Skeletal muscle cell (primary cell): ENCODE data around the gene PTPRN2.
"Not testable (repeated sequence)": the region's sequence is repeated elsewhere in the genome, so short reads cannot be mapped to it uniquely, and the experiment has no call there.

Experiments
- DNase-seq: peaks from one replicate; pipeline ENCODE4 v3.0.0-alpha.2; 2010; ENCODE audit warnings: low read depth
- H3K4me3 ChIP-seq: 2 replicates; pipeline ENCODE4 v1.5.1; 2011; ENCODE audit warnings: low read depth, mild to moderate bottlenecking, control low read depth, low read length, moderate library complexity

PTPRN2 gene

GRCh38 chr7:157952841-157953645 is 634.6 kb downstream of the PTPRN2 start:
- no peak for DNase-seq
- H3K4me3 ChIP-seq, result no peak overlapping the region

- DNase-seq, result no peak
- no peak overlapping the region for H3K4me3 ChIP-seq
Measured at GRCh38 chr7:157952050-157952667, 635.5 kb downstream of the PTPRN2 start.

- DNase-seq, result no peak
- no peak overlapping the region for H3K4me3 ChIP-seq
Measured at GRCh38 chr7:157951300-157952049, 636.1 kb downstream of the PTPRN2 start.

DNA sequence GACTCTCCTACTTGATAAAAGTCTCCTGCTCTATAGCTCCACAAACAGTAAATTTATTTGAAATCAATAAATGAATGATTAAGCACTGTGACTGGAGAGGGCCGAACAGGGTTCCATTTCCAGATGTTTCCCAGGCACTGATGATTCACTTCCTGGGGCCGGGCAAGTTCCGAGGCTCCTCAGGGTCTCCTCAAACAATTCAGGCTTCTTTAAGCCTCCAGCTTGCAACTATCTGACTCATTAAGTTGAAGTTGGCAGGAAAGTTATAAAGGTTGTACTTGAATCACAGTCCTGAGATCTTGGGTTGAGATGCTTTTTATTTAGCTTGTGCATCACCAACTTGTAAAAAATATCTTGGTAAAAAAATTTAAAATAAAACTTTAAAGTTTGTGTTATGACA is 637.9 kb downstream of the PTPRN2 start:
- no peak overlapping the region for H3K4me3 ChIP-seq
- no peak for DNase-seq

DNA sequence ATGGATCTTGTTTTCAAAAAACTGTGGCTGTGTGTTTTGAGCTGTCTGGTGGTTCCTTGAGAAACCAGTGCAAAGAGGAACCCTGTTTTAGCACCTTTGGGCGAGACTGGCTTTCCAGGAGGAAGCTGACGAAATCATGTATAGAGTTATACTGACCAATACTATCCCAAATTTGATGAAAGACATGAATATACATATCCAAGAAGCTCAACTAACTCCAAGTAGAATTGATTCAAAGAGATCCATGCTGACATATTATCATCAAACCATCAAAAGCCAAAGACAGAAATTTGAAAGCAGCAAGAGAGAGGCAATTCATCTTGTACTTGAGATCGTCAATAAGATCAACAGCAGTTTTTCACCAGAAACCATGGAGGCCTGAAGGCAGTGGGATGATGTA is 640.1 kb downstream of the PTPRN2 start:
- DNase-seq, result no peak
- no peak overlapping the region for H3K4me3 ChIP-seq

DNA sequence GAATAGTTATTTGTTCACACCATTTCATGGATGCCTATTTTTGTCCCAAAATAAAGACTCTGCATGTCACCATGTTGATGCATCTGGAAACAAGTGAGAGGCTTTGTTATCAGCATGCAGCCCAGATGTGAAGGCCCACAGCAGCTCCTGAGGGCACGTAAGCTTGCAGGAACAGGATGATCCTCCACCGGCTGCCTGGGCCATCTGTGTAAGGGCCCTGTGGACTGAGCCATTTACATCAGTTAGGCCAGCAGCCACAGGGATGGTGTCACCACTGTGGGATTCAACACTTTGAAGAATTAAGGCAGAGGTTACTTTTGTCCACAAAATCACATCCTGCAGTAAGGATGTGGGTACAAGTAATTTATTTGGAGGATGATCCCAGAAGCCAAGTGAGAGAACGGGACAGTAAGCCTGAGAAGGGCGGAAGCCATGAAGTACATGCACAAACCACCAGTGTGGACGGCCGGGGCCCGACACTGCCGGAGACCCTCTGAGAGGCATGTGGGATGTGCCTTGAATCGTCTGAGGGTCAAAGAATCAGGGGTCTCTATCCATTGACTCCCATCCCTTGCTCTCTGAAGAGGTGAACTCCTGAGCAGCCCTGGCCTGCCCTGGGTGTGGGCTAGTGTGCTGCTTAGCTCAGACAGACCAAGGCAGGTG is 641.1 kb downstream of the PTPRN2 start:
- H3K4me3 ChIP-seq, result no peak overlapping the region
- no peak for DNase-seq

DNA sequence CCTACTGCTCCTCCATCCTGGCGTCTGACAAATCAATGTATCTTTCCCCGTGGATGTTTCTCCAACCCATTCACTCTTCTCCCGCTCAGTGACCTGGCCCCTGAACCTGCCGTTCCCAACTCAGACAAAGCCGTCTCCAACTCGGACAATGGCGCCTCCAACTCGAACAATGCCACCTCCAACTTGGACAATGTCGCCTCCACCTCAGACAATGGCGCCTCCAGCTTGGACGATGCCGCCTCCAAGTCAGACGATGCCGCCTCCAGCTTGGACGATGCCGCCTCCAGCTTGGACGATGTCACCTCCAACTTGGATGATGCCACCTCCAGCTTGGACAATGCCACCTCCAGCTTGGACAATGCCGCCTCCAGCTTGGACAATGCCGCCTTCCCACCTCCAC is 642.2 kb downstream of the PTPRN2 start:
- H3K4me3 ChIP-seq, result no peak overlapping the region
- no peak for DNase-seq

GRCh38 chr7:157944734-157945291 is 642.8 kb downstream of the PTPRN2 start:
- DNase-seq, result no peak
- no peak overlapping the region for H3K4me3 ChIP-seq

- DNase-seq, result no peak
Measured at GRCh38 chr7:157944051-157944450, 643.6 kb downstream of the PTPRN2 start.

DNA sequence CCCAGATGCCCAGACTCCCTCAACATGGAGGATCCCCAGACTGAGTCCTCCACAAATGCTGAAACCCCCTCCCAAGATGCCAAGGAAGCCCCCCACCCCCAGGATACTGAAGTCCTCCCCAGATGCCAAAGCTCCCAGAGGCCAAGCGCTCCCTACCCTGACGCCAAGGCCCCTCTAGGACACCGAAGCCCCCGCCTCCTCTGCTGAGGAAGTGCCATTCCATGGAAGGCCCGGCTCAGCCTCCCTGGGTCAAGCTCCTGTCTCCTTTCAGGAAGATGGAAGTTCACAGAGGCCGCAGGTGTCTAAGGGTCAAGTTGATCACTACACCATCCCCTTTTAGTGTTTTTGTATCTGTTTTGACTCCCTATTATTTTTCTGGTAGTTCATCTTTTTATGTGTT is 644.1 kb downstream of the PTPRN2 start:
- DNase-seq, result no peak
- no peak overlapping the region for H3K4me3 ChIP-seq

More at GRCh38 chr7:157944051-157944450, 643.6 kb downstream of the PTPRN2 start:
- H3K4me3 ChIP-seq, result no peak overlapping the region

GRCh38 chr7:157941210-157941609 is 646.4 kb downstream of the PTPRN2 start:
- DNase-seq, result no peak
- no peak overlapping the region for H3K4me3 ChIP-seq

GRCh38 chr7:157940497-157940896 is 647.1 kb downstream of the PTPRN2 start:
- H3K4me3 ChIP-seq, result no peak overlapping the region
- DNase-seq, result no peak

DNA sequence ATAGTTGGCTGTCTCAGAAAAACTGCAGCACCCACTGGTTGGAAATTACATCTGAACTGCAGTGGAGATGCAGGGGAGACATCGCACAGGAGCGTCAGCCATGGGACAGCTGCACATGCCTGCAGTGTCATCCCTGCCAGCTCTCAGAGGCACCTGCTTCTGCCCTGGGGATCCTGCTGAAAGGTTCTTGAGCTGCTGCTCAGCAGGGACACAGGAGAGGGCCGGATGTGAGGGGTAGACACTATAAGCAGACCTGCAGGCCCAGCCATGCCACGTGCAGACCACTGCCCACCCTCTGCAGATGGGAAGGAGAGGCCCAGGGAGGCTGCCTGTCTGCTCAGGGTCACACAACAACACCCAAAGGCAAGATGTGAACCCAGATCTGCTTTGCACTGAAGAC is 649.4 kb downstream of the PTPRN2 start:
- DNase-seq, result no peak
- H3K4me3 ChIP-seq, result no peak overlapping the region

DNA sequence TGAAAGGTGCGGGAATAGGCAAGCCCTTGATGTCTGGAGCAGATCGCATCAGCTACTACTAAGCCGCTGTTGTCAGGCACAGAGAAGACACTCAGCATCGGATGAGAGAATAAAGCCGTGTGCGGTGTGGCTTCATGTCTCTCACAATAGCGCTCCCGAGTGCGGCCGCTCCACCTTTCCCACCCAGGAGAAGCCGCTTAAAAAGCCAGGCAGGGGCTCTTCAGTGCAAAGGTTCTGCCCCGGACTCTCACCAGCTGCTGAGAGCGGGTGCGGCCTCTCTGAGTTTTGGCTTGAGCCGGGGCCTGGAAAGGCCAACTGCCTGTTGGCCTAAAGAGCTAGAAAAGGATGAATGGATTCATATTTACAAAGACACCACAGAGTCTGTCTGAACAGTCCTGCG is 650.2 kb downstream of the PTPRN2 start:
- H3K4me3 ChIP-seq, result no peak overlapping the region
- DNase-seq, result no peak

GRCh38 chr7:157936976-157937375 is 650.6 kb downstream of the PTPRN2 start:
- no peak overlapping the region for H3K4me3 ChIP-seq
- no peak for DNase-seq

DNA sequence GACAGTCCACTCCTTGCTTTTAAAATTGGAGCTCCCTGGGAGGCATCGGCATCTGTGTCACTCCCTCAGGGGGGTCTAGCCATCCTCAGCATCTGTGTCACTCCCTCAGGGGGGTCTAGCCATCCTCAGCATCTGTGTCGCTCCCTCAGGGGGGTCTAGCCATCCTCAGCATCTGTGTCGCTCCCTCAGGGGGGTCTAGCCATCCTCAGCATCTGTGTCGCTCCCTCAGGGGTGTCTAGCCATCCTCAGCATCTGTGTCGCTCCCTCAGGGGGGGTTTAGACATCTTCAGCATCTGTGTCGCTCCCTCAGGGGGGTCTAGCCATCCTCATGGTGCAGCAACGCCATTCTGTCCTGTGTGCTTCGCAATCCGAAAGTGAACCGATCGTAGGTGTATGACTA is 651.9 kb downstream of the PTPRN2 start:
- not testable (repeated sequence) for H3K4me3 ChIP-seq, DNase-seq

DNA sequence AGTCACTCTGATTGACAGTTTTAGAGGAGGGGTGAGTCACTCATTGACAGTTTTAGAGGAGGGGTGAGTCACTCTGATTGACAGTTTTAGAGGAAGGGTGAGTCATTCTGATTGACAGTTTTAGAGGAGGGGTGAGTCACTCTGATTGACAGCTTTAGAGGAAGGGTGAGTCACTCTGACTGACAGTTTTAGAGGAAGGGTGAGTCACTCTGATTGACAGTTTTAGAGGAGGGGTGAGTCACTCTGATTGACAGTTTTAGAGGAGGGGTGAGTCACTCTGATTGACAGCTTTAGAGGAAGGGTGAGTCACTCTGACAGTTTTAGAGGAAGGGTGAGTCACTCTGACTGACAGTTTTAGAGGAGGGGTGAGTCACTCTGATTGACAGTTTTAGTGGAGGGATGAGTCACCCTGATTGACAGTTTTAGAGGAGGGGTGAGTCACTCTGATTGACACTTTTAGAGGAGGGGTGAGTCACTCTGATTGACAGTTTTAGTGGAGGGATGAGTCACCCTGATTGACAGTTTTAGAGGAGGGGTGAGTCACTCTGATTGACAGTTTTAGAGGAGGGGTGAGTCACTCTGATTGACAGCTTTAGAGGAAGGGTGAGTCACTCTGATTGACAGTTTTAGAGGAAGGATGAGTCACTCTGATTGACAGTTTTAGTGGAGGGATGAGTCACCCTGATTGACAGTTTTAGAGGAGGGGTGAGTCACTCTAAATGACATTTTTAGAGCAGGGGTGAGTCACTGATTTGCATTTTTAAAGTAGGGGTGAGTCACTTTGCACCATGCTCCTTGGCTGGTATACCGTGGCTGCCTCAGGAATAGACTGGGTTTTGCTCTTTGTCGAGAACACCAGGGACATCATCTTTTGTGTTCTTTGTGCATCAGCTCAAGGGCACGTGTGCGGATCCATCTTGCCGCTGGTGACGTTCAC is 654.1 kb downstream of the PTPRN2 start:
- not testable (repeated sequence) for DNase-seq, H3K4me3 ChIP-seq

GRCh38 chr7:157932498-157933218 is 655.0 kb downstream of the PTPRN2 start:
- H3K4me3 ChIP-seq, result no peak overlapping the region

More at GRCh38 chr7:157932498-157933218, 655.0 kb downstream of the PTPRN2 start:
- no peak for DNase-seq
